Activated CD8-positive, alpha-beta memory T cell treated with anti-CD3 and anti-CD28 coated beads, Interleukin-2, amount 50 U/mL, for 24 hours (primary cell): ENCODE measurements around the gene TEK.
"Not testable (repeated sequence)": the region's sequence is repeated elsewhere in the genome, so short reads cannot be mapped to it uniquely, and the experiment has no call there.

Experiments
- DNase-seq: peaks from one replicate; pipeline ENCODE4 v3.0.0-alpha.2; 2020; ENCODE audit errors: extremely low read depth

The TEK gene

GRCh38 chr9:27108981-27109541 lies at the start of gene TEK:
TSS of gene TEK (plus strand) at chr9:27109225. CDS start at chr9:27109591, 366 bp downstream.
- DNase-seq: no peak

GRCh38 chr9:27059412-27059811 lies 49.6 kb upstream of the TEK start:
- DNase-seq: no peak

- no peak for DNase-seq
These were observed 49.1 kb upstream of the TEK start for GRCh38 chr9:27059907-27060306.

GRCh38 chr9:27065288-27065687 lies 43.7 kb upstream of the TEK start:
- DNase-seq: no peak

- no peak for DNase-seq
These were observed 34.9 kb upstream of the TEK start for GRCh38 chr9:27073841-27074728.

- DNase-seq: no peak
These were observed 30.3 kb upstream of the TEK start for GRCh38 chr9:27078685-27079084.

- no peak for DNase-seq
These were observed 23.6 kb upstream of the TEK start for GRCh38 chr9:27085456-27085855.

GRCh38 chr9:27086818-27087680 lies 22.0 kb upstream of the TEK start:
- DNase-seq: no peak

GRCh38 chr9:27088981-27089380 lies 20.0 kb upstream of the TEK start:
- no peak for DNase-seq

GRCh38 chr9:27089706-27090105 lies 19.3 kb upstream of the TEK start:
- DNase-seq: no peak

GRCh38 chr9:27090231-27090630 lies 18.8 kb upstream of the TEK start:
- DNase-seq: no peak

- DNase-seq: no peak
These were observed 18.3 kb upstream of the TEK start for GRCh38 chr9:27090711-27091110.

GRCh38 chr9:27092496-27092895 lies 16.5 kb upstream of the TEK start:
- DNase-seq: not testable (repeated sequence)

GRCh38 chr9:27093384-27094067 lies 15.5 kb upstream of the TEK start:
- DNase-seq: not testable (repeated sequence)

- no peak for DNase-seq
These were observed 14.3 kb upstream of the TEK start for GRCh38 chr9:27094640-27095298.

GRCh38 chr9:27107241-27107640 lies 1.8 kb upstream of the TEK start:
- DNase-seq: no peak

- no peak for DNase-seq
These were observed 596 bp downstream of the TEK start for GRCh38 chr9:27109621-27110020.

GRCh38 chr9:27110181-27110580 lies 1.2 kb downstream of the TEK start:
- no peak for DNase-seq

- no peak for DNase-seq
These were observed 3.2 kb downstream of the TEK start for GRCh38 chr9:27112235-27112634.

- no peak for DNase-seq
These were observed 8.6 kb downstream of the TEK start for GRCh38 chr9:27117489-27118135.

GRCh38 chr9:27118916-27119315 lies 9.9 kb downstream of the TEK start:
- no peak for DNase-seq
